Endothelial cell (in vitro differentiated cells): ENCODE measurements around the gene ADA. TPM values are rescaled to one million over a fixed set of nuclear protein-coding genes. Genes with fewer than 3 reads are reported as not detected.
"Not testable (repeated sequence)": the region's sequence is repeated elsewhere in the genome, so short reads cannot be mapped to it uniquely, and the experiment has no call there.

Experiments
- DNase-seq: peaks from one replicate; pipeline ENCODE4 v3.0.0; 2021; ENCODE audit warnings: low spot score
- H3K27ac Mint-ChIP-seq: one replicate; pipeline ENCODE4 v1.8.0; 2021; ENCODE audit warnings: mixed read lengths, inconsistent platforms; ENCODE audit not compliant: unreplicated experiment
- H3K27me3 Mint-ChIP-seq: one replicate; pipeline ENCODE4 v1.8.0; 2021; ENCODE audit warnings: mild to moderate bottlenecking, moderate library complexity, mixed read lengths, inconsistent platforms; ENCODE audit not compliant: unreplicated experiment
- H3K36me3 Mint-ChIP-seq: one replicate; pipeline ENCODE4 v1.8.0; 2021; ENCODE audit warnings: mild to moderate bottlenecking, low read depth, mixed read lengths, inconsistent platforms; ENCODE audit not compliant: unreplicated experiment
- H3K4me1 Mint-ChIP-seq: one replicate; pipeline ENCODE4 v1.8.0; 2021; ENCODE audit warnings: mild to moderate bottlenecking, mixed read lengths, inconsistent platforms; ENCODE audit not compliant: unreplicated experiment
- H3K4me3 Mint-ChIP-seq: one replicate; pipeline ENCODE4 v1.8.0; 2021; ENCODE audit warnings: mild to moderate bottlenecking, mixed read lengths, inconsistent platforms; ENCODE audit not compliant: unreplicated experiment
- H3K9me3 Mint-ChIP-seq: one replicate; pipeline ENCODE4 v1.8.0; 2021; ENCODE audit warnings: mixed read lengths, inconsistent platforms; ENCODE audit not compliant: unreplicated experiment
- CTCF ChIP-seq: fragments of 200-600 bp; sonication (generic); IDR thresholded peaks from one replicate; pipeline ENCODE4 v1.5.0; 2021; ENCODE audit warnings: antibody characterized with exemption; ENCODE audit not compliant: unreplicated experiment
- total RNA-seq: library from RNA; stranded (reverse); fragmentation: NEBNext Ultra II Directional; extraction: Animal tissue kit (Norgen Biotek cat#: 25700); gene quantifications from one replicate; pipeline ENCODE4 v1.2.1, GENCODE V29; 2021; ENCODE audit not compliant: unreplicated experiment

The ADA gene
- total RNA-seq, 1 donor from 2014 or later: 137 TPM

GRCh38 chr20:44678242-44678641 is 26.7 kb upstream of the ADA start:
- H3K4me3 Mint-ChIP-seq: no peak overlapping the region
- H3K27ac Mint-ChIP-seq: no peak overlapping the region
- no peak for DNase-seq
- H3K27me3 Mint-ChIP-seq: peaks cover 4% of the 10 kb centered on the region
- H3K36me3 Mint-ChIP-seq: no peaks in the 10 kb centered on the region
- peaks cover 9% of the 10 kb centered on the region for H3K4me1 Mint-ChIP-seq
- no peaks in the 10 kb centered on the region for H3K9me3 Mint-ChIP-seq
- TF ChIP-seq CTCF: no peak

- H3K4me3 Mint-ChIP-seq, H3K27ac Mint-ChIP-seq, DNase-seq, H3K36me3 Mint-ChIP-seq, H3K27me3 Mint-ChIP-seq, H3K4me1 Mint-ChIP-seq, H3K9me3 Mint-ChIP-seq: not testable (repeated sequence)
Observed at GRCh38 chr20:44672318-44672902, 20.9 kb upstream of the ADA start.

GRCh38 chr20:44671541-44671940 is 20.0 kb upstream of the ADA start:
- not testable (repeated sequence) for H3K4me1 Mint-ChIP-seq, H3K9me3 Mint-ChIP-seq, H3K4me3 Mint-ChIP-seq, H3K27me3 Mint-ChIP-seq, DNase-seq, H3K36me3 Mint-ChIP-seq, H3K27ac Mint-ChIP-seq

- not testable (repeated sequence) for H3K27me3 Mint-ChIP-seq, H3K9me3 Mint-ChIP-seq, H3K4me1 Mint-ChIP-seq, H3K27ac Mint-ChIP-seq, DNase-seq, H3K36me3 Mint-ChIP-seq, H3K4me3 Mint-ChIP-seq
Observed at GRCh38 chr20:44670851-44671250, 19.4 kb upstream of the ADA start.

- no peak for TF ChIP-seq CTCF
- Mint-ChIP-seq H3K4me1 (no peaks in the 10 kb centered on the region), H3K9me3 (no peaks in the 10 kb centered on the region), H3K36me3 (no peaks in the 10 kb centered on the region), H3K27me3 (no peaks in the 10 kb centered on the region), H3K4me3 (no peak overlapping the region), H3K27ac (no peak overlapping the region)
- DNase-seq: no peak
Observed at GRCh38 chr20:44666066-44666465, 14.6 kb upstream of the ADA start.

GRCh38 chr20:44664131-44664530 is 12.6 kb upstream of the ADA start:
- Mint-ChIP-seq H3K4me3 (no peak overlapping the region), H3K36me3 (peaks cover 4% of the 10 kb centered on the region), H3K9me3 (no peaks in the 10 kb centered on the region), H3K27me3 (peaks cover 2% of the 10 kb centered on the region), H3K27ac (no peak overlapping the region), H3K4me1 (no peaks in the 10 kb centered on the region)
- DNase-seq: no peak
- TF ChIP-seq CTCF: no peak

- Mint-ChIP-seq H3K27me3 (peaks cover 4% of the 10 kb centered on the region), H3K4me1 (no peaks in the 10 kb centered on the region), H3K4me3 (no peak overlapping the region), H3K36me3 (peaks cover 4% of the 10 kb centered on the region), H3K27ac (no peak overlapping the region), H3K9me3 (no peaks in the 10 kb centered on the region)
- DNase-seq: no peak
- no peak for TF ChIP-seq CTCF
Observed at GRCh38 chr20:44662261-44662660, 10.8 kb upstream of the ADA start.
